Suprapubic skin (tissue), 4 donors: ENCODE results near the gene CNNM4.

Experiments
- CTCF ChIP-seq, 2 donors: fragments of 200-600 bp in 1 of 2; fragments of 450-650 bp in 1 of 2; sonication (generic) in 1 of 2; IDR thresholded peaks; one replicate each; pipeline ENCODE4 v1.5.1; 2016 to 2019; ENCODE audit warnings: antibody characterized with exemption in 2 of 2, mild to moderate bottlenecking in 1 of 2, moderate library complexity in 1 of 2
- EP300 ChIP-seq: sonication (generic); formaldehyde crosslinking; IDR thresholded peaks from one replicate; pipeline ENCODE4 v1.6.1; 2017; ENCODE audit warnings: antibody characterized with exemption
- POLR2A ChIP-seq, 2 donors: fragments of 450-650 bp; IDR thresholded peaks; one replicate each; pipeline ENCODE4 v1.6.1; 2017; ENCODE audit warnings: antibody characterized with exemption in 2 of 2, mild to moderate bottlenecking in 2 of 2, moderate library complexity in 2 of 2
- POLR2AphosphoS5 ChIP-seq, 3 donors: sonication (generic); formaldehyde crosslinking; IDR thresholded peaks; one replicate each; pipeline ENCODE4 v1.6.1; 2017; ENCODE audit warnings: antibody characterized with exemption in 3 of 3

- TF ChIP-seq CTCF (IDR thresholded peaks at IDR 0.05) = no peak
- TF ChIP-seq POLR2A (IDR thresholded peaks at IDR 0.05) = no peak
- TF ChIP-seq EP300 = no peak
- TF ChIP-seq POLR2AphosphoS5 (IDR thresholded peaks at IDR 0.05) = no peak
These were observed 1.2 kb upstream of the CNNM4 start for GRCh38 chr2:96759548-96759947.
